Measurements from ENCODE around the gene OR1E1. TPM values are rescaled to one million over a fixed set of nuclear protein-coding genes. Genes with fewer than 3 reads are reported as not detected.
A peak's percentile ranks its signal among the peaks of the same experiment; 100 is the strongest.
"Not testable (repeated sequence)": the region's sequence is repeated elsewhere in the genome, so short reads cannot be mapped to it uniquely, and the experiment has no call there.

OR1E1 gene
- polyA plus RNA-seq, 6 donors from 2014 or later, result not detected

- DNase-seq (no peak), ATAC-seq (ENCODE audit: low read depth in 2 of 2) (no peak)
- Mint-ChIP-seq H3K36me3 (peaks cover 3 to 5% of the 10 kb centered on the region in 2 donors), H3K4me3 (no peak overlapping the region), H3K4me1 (peaks cover 0 to 8% (median 6%) of the 10 kb centered on the region in 3 donors), H3K9me3 (peaks cover 0 to 28% (median 11%) of the 10 kb centered on the region in 7 donors), H3K27ac (no peak overlapping the region), H3K27me3 (peaks cover 39 to 53% (median 46%) of the 10 kb centered on the region in 3 donors)
These were observed 8.4 kb downstream of the OR1E1 start for GRCh38 chr17:3389791-3390190.

DNA sequence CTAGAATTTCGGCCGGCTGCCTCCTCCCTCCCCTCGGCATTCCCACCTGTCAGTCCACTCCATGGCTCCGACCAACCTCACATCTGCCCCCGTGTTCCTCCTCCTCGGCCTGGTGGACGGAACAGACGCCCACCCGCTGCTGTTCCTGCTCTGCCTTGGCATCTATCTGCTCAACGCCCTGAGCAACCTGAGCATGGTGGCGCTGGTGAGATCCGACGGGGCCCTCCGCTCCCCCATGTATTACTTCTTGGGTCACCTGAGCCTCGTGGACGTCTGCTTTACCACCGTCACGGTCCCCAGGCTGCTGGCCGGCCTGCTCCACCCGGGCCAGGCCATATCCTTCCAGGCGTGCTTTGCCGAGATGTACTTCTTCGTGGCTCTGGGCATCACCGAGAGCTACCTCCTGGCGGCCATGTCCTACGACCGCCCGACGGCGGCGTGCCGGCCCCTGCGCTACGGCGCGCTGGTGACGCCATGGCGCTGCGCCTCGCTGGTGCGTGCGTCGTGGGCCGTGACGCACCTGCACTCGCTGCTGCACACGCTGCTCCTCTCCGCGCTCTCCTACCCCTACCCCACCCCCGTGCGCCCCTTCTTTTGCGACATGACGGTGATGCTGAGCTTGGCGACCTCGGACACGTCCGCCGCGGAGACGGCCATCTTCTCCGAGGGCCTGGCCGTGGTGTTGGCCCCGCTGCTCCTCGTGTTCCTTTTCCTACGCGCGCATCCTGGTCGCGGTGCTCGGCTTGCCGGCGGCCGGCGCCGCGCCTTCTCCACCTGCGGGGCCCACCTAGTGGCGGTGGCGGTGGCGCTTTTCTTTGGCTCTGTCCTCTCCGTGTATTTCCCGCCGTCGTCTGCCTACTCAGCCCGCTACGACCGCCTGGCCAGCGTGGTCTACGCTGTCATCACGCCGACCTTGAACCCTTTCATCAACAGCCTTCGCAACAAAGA is 12.1 kb downstream of the OR1E1 start, which contains the start of gene OR3A2:
OR3A2 (minus strand) TSS at position 440 of the 948 bp plus-strand sequence.
- H3K27ac Mint-ChIP-seq, result peak within 1 kb of the TSS in 1 of 6 donors; percentile 83
- peaks cover 0 to 8% (median 6%) of the 10 kb centered on the region in 3 donors for H3K4me1 Mint-ChIP-seq
- peaks cover 0 to 18% (median 6%) of the 10 kb centered on the region in 7 donors for H3K9me3 Mint-ChIP-seq
- peak; percentile 32 to 81 for ATAC-seq (ENCODE audit: low read depth in 2 of 2)
- DNase-seq, result no peak
- H3K4me3 Mint-ChIP-seq, result peak within 1 kb of the TSS in 7 of 8 donors; percentile 44 to 89 (median 70)
- H3K36me3 Mint-ChIP-seq, result peaks cover 3 to 5% of the 10 kb centered on the region in 2 donors
- H3K27me3 Mint-ChIP-seq, result peaks cover 52 to 54% (median 53%) of the 10 kb centered on the region in 3 donors

DNA sequence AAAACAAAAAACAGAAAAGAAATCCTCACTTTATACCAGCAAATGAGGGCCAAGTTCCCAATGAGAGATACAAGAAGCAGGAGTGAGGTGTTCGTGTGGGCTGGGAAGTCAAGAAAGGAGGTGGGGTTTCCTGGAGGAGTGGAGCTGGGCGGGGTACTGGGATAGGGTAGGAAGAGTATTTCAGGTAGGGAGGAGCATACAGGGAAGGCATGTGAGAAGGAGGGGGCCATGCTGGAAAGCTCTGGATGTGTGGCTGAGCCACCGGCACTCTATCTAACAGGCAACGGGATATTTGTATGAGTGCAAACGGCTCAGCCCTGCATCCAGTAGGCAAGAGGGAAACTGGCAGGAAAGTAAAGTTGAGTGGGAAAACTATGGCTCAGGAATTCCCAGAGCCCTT is 16.3 kb downstream of the OR1E1 start:
- H3K27ac Mint-ChIP-seq, result no peak overlapping the region
- H3K9me3 Mint-ChIP-seq, result peaks cover 0 to 5% (median 0%) of the 10 kb centered on the region in 7 donors
- peaks cover 58 to 69% (median 59%) of the 10 kb centered on the region in 3 donors for H3K27me3 Mint-ChIP-seq

GRCh38 chr17:3378321-3378720 is 19.9 kb downstream of the OR1E1 start:
- ATAC-seq (ENCODE audit: low read depth in 2 of 2), result no peak
- peaks cover 0 to 24% (median 19%) of the 10 kb centered on the region in 7 donors for H3K9me3 Mint-ChIP-seq

More for the DNA sequence above, 16.3 kb downstream of the OR1E1 start:
- H3K4me1 Mint-ChIP-seq, result peaks cover 0 to 8% (median 6%) of the 10 kb centered on the region in 3 donors
- no peak overlapping the region for H3K4me3 Mint-ChIP-seq
- ATAC-seq (ENCODE audit: low read depth in 2 of 2), result no peak
- DNase-seq, result no peak
- H3K36me3 Mint-ChIP-seq, result peaks cover 0 to 5% of the 10 kb centered on the region in 2 donors

DNA sequence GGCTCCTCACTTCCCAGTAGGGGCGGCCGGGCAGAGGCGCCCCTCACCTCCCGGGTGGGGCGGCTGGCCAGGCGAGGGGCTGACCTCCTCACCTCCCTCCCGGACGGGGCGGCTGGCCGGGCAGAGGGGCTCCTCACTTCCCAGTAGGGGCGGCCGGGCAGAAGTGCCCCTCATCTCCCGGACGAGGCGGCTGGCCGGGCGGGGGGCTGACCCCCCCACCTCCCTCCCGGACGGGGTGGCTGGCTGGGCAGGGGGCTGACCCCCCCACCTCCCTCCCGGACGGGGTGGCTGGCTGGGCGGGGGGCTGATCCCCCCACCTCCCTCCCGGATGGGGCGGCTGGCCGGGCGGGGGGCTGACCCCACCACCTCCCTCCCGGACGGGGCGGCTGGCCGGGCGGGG is 27.0 kb downstream of the OR1E1 start:
- Mint-ChIP-seq H3K27me3 (peaks cover 8 to 33% (median 10%) of the 10 kb centered on the region in 3 donors), H3K9me3 (peaks cover 0 to 57% (median 38%) of the 10 kb centered on the region in 7 donors), H3K36me3 (peaks cover 10 to 19% of the 10 kb centered on the region in 2 donors)
- H3K27ac Mint-ChIP-seq; ATAC-seq (ENCODE audit: low read depth in 2 of 2); H3K4me3 Mint-ChIP-seq; H3K4me1 Mint-ChIP-seq; DNase-seq: not testable (repeated sequence)

More at GRCh38 chr17:3378321-3378720, 19.9 kb downstream of the OR1E1 start:
- H3K4me1 Mint-ChIP-seq, result no peaks in the 10 kb centered on the region
- peaks cover 0 to 13% of the 10 kb centered on the region in 2 donors for H3K36me3 Mint-ChIP-seq
- peaks cover 43 to 51% (median 50%) of the 10 kb centered on the region in 3 donors for H3K27me3 Mint-ChIP-seq
- H3K4me3 Mint-ChIP-seq, result no peak overlapping the region
- DNase-seq, result no peak
- H3K27ac Mint-ChIP-seq, result no peak overlapping the region

Other genes starting within 250 kb of the OR1E1 start
- not detected for gene OR1A2, start 200.9 kb downstream of the OR1E1 start, polyA plus RNA-seq (ENCODE audit: low read depth in 6 of 6)
- gene OR1A1, start 190.7 kb downstream of the OR1E1 start, polyA plus RNA-seq (ENCODE audit: low read depth in 6 of 6), result not detected
- under 1 TPM in 2 of 6 donors, not detected in 4; 0.30 to 0.77 TPM for gene OR3A1, start 100.0 kb downstream of the OR1E1 start, polyA plus RNA-seq (ENCODE audit: low read depth in 6 of 6)
- gene OR3A2, start 12.1 kb downstream of the OR1E1 start, polyA plus RNA-seq (ENCODE audit: low read depth in 6 of 6), result 1 to 10 TPM in 2 of 6 donors, not detected in 4; 1.2 TPM
- gene OR3A3, start 13.0 kb upstream of the OR1E1 start, polyA plus RNA-seq (ENCODE audit: low read depth in 6 of 6), result not detected
- not detected for gene OR1E2, start 35.4 kb upstream of the OR1E1 start, polyA plus RNA-seq (ENCODE audit: low read depth in 6 of 6)
- not detected for gene SPATA22, start 73.4 kb upstream of the OR1E1 start, polyA plus RNA-seq (ENCODE audit: low read depth in 6 of 6)
- not detected for gene ASPA, start 77.6 kb upstream of the OR1E1 start, polyA plus RNA-seq (ENCODE audit: low read depth in 6 of 6)
- under 1 TPM in 2 of 6 donors, not detected in 4; 0.19 to 0.21 TPM for gene TRPV3, start 159.4 kb upstream of the OR1E1 start, polyA plus RNA-seq (ENCODE audit: low read depth in 6 of 6)
- gene TRPV1, start 211.0 kb upstream of the OR1E1 start, polyA plus RNA-seq (ENCODE audit: low read depth in 6 of 6), result 1 to 10 TPM in 1 of 6 donors, under 1 TPM in 3, not detected in 2; 0.13 to 1.2 (median 0.52) TPM
- gene SHPK, start 237.8 kb upstream of the OR1E1 start, polyA plus RNA-seq (ENCODE audit: low read depth in 6 of 6), result 1 to 10 TPM; 4.3 to 8.4 (median 6.6) TPM
- gene CTNS, start 238.3 kb upstream of the OR1E1 start, polyA plus RNA-seq (ENCODE audit: low read depth in 6 of 6), result 10 to 100 TPM in 3 of 6 donors, 1 to 10 TPM in 3; 9.2 to 14.5 (median 10.2) TPM

Measured in naive B cell (primary cell).